GM21423 (cell line): ENCODE data around the gene FFAR4.

Experiments
- ATAC-seq: cut with Tn5 transposase; IDR thresholded peaks from one replicate; pipeline ENCODE4 v1.9.1; 2021; ENCODE audit warnings: mild to moderate bottlenecking, moderate library complexity; ENCODE audit not compliant: unreplicated experiment

The FFAR4 gene

DNA sequence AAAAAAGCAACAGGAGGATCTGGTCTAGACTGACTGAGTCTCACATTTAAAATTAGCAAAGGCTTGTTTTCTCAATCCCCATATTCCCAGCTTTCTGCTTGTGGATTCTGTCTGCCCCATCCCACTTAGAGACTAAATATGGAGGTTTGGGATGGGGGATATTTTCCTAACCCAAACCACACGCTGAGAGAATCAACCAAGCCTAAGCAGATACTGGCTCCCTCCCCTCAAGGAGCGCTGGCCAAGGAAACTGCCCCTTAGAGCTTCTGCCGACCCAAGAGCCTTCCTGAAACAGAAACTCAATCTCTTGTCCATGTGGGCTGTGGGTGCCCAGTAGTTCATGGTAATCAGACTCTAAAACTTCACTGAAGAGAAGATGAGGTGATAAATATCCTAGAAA is 3.9 kb downstream of the FFAR4 start:
- ATAC-seq: no peak

DNA sequence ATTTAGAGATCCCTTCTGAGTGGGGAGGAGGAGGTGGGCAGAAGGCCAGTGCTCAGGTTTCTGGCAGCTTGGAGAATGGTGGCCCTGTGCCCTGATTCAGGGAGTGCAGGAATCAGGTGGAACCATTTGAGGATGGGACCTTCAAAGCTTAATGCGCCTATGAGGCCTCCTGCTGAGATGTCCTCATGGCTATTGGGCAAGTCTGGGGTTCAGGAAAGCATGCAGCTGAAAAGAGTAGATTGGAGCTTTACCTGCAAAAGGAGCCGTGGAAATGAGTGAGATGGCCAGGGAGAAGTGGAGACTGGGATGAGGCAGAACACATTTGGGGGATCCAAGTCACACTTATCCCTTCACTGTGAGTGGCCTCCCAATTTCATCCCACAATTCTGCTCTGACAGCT is 6.1 kb downstream of the FFAR4 start:
- ATAC-seq: no peak

DNA sequence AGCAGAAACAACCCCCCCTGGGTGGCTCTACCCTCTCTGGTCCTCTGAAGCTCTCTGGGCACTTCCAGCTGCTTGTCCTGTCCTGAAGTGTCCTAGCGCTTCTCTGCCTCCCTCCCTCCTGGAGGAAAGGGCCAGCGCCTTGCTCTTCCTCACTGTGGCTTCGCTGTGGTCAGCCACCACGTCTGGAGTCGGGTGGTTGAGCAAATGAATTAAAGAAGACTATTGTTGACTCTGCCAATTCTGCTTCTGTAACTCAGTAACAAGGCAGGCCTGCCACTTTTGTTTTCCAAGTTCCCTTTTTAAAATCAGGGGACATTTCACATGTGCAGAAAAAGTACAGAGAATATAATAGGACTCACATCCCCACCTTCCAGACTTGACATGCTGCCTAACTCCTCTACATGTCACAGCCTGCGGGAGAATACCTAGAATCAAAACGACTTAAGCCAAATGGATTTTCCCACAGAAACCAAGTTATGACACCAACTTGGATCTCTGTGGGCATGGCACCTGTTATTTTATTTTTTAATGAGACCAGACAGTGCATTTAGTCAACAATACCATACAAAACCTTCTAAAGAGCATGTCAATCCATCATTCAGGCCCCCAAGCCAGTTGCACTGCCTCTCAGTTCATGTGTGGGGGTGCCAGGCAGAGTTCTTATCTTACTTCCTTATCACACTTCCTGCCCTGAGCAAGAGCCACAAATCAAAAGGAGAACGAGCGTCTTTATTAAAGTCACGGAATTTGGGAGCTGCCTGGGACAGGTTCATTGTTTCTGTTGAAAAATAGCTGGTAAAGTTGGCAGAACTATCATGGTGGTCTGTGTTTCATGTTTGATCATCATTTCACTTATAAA is 6.8 kb downstream of the FFAR4 start:
- ATAC-seq: no peak

DNA sequence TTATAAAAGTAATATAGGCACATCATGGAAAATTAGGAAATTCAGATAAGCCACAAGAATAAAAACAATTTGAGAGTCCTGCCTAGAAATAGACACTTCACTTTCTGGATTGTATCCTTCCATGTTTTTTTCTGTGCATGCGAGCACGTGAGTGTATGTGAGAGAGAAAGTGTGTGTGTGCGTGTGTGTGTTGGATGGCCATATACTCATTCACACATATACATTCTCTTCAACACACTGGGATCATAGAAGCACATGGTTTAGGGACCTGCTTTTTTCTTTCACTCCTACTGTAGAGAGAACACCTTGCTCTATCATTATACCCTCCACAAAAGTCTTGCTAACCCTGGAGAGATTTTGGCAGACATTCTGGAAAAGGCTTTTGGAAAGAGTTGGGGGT is 7.5 kb downstream of the FFAR4 start:
- no peak for ATAC-seq

DNA sequence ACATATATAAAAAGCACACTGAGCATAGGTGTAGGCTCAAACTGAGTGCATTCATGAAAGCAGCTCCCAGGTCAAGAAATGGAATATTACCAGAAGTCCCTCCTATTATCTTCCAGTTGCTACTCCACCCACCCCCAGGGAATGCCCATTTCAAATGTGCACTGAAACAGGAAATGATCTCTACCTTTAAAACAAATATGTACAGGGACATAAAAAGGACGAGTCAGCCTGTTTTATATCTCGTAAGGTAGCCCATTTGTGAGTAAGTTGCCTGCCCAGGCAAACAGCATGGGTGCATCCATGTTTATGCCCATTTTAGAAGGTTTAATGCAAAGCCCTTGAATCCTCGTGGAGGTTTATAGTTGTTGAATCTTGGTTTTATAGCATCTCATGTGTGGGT is 10.4 kb downstream of the FFAR4 start:
- no peak for ATAC-seq

DNA sequence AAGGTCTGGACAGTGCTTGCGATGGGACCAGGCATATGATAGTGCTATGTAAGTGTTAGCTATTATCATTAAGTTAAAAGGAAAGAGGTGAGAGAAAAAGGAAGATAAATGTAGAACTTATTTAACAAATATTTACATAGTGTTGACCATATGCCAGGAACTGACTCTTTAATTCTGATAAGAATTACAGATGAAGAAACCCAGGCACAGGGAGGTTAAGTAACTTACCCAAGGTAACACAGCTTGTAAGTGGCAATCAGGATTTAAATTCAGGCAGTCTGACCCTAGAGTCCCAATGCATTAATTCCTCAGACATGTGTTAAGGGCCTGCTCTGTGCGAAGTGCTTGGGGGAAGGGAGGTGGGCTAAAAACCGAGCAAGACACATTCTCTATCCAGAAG is 11.1 kb downstream of the FFAR4 start:
- ATAC-seq: no peak

DNA sequence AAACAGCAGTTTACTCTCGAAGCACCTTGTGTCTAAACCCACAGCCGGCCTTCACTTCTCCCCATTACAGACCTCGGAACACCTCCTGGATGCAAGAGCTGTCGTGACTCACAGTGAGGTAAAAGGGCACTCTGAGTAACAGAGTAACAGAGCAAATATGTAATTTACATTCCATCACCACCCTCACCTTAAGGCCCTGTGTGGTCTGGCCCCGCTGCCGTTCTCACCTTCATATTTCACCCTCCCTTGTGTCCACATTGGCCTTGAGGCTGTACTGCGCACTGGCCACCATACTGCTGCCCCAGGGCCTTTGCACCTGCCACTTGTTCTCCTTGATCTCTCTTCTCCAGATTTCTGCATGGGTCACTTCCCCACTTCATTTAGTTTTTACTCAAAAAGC is 12.6 kb downstream of the FFAR4 start:
- no peak for ATAC-seq

DNA sequence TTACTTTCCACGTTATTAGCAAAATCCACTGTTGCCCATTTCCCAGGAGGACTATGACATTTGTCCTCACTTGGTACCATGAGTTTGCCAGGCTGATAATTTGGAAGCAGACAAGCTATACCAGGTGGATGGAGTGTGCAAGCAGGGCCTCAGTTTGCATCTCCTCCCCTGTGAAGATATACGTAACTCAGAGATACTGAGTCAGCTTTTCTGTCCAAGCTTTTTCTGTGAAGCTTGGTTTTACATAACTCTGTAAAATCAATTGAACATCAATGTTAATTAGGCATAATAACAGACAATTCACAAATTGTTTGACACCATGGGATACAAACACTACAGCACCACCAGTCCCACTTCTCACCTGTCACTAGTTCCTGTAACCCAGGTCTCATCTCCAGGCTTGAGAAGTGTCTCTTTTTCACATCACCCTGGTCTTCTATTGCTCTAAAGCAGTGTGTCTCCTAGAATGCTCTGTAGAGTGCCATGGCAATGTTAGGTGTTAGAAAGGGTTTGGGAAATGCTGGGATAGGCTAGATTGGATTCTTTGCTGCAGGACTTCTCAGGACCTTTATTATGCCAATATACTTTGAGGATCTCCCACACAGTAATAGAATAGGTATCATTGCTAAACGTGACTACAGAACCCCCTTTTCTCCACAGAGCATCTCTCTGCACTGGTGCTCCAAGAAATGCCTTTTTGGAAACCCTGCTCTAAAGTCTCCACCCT is 13.7 kb downstream of the FFAR4 start:
- ATAC-seq: no peak

DNA sequence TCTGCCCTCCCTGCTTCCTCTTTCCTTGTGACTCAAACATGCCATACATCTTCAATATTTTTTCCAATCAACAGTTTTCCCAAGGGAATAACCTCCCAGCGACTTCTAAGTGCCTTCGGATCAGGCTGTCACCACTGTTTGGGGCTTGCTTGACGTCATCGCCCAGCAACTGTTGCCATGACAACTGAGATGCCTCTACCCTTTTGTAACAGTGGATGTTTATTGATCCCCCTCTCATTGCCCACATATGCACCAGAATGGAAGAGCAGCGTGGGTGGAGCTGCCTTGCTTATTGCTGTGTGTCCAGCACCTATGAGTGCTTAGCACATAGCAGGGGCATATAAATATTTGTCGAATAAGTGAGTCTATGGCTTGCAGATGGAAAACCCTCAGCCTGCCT is 14.4 kb downstream of the FFAR4 start:
- ATAC-seq: no peak

DNA sequence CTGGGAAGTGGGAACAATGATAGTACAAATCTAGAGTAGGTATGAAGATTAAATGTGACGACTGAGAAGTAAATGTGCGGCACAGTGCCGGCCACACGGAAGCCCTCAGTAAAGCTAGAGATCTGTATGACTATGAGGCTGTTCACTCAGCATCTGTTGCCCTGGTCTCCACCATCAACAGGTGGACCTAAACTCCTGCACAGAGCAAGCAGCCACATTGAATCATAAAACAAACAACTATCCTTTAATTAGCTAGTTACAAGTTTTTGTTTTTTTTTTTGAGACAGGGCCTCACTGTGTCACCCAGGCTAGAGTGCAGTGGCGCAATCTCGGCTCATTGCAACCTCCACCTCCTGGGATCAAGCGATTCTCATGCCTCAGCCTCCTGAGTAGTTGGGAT is 18.0 kb downstream of the FFAR4 start:
- no peak for ATAC-seq

DNA sequence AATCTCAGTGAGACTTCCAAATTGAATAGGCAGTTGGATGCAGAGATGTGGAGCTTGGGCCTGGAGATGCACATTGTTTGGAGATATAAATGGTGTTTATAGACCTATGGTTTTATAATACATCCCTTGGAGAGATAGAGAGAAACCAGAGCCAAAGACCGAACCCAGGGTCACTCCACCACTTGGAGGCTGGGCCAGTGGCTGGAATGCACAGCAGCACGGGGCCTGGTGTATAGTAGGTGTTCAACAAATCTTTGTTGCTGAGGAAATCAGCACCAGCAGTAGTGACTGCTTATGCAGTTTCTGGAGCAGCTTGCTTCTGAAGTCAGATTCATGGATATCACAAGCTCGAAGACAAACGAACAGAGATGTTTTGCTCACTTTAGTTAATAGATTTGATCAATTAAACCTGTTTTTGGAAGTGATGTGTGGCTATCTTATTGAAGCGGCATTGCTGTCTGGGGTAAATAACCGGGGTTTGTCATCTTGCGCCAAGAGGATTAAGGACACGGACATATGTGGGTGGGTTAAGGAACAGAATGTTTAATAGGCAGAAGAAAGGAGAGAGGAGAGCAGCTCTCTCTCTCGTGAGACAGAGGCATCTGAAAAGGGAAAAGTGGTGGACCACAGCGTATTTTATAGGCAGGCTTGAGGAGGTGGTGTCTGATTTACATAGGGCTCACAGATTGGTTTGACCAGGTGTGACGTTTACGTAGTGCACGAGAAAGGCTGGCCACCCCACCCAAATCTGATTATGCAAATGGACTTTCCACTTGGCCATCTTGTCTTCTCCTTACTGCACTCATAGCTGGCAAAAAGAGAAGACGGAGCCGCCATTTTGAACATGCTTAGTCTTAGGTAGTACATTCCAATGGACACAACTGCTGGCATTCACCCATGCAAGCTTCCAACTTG is 23.4 kb downstream of the FFAR4 start:
- no peak for ATAC-seq

DNA sequence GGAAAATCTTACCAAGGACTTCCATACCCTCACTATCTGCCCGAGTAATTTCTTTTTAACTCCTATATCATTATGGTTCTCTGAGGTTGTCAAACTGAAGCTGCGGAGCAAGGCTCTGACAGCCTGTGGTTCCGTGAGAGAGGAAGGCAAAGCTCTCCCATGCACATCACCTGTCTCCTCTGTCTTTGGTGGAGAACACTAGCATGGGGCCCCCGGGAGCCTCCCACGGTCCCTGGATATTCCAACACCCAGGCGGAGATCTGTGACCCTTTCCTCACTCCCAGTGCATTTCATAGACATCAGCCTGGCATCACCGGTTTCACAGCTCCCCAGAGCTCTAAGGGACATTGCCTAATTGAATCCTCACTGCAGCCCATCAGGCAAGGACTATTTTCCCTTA is 24.2 kb downstream of the FFAR4 start:
- no peak for ATAC-seq

DNA sequence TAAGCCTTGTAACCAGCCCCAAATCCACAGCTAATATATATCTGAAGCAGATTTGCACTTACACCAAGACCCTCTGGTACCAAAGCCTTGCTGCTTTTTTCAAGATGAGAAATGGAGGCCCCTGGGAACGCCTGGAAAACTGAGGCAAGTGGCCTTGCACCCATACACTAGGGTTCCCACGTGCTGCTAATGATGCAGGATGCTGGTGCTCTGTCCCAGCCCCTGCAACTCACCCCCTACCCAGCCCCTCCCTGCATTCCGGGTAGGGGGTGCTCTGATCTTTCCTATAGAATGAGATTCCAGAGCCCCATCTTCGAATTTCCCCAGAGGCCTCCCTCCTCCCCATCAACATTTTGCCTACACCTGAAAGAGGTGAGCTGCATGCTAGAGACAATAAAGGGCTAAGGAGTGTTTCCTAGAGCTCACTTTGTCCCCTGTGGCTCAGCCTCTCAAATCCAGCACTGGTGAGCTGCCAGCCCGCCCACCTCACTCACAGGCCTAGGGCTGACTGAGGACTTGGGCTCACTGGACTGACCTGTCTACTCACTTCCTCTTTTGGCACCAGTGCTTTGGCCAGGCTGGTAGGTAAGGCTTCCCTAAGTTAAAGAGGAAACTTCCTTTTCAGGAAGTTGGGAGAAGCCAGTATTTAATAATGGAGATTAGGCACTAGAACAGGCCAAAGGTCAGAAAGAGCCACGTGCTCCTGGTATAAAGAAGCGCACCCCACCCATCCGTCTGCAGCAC is 24.8 kb downstream of the FFAR4 start:
- no peak for ATAC-seq

DNA sequence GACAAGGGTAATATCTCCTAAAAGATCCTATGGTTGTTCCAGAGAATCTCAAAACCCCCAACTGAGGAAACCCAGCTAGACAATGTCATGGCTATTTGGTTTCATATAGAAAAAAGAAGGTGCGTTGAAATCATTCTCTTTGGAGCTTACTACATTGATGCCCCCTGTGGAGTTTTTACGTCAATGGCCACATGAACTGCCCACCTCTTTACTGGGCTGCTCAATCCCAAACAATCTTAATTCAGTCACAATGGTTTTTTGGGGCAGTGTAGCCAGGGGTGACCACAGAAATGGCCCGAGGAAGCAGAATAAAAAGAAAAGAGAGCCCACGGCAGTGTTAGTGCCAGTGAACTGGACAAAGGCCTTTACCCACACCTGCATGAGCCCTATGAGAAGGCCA is 26.8 kb downstream of the FFAR4 start:
- ATAC-seq: no peak

DNA sequence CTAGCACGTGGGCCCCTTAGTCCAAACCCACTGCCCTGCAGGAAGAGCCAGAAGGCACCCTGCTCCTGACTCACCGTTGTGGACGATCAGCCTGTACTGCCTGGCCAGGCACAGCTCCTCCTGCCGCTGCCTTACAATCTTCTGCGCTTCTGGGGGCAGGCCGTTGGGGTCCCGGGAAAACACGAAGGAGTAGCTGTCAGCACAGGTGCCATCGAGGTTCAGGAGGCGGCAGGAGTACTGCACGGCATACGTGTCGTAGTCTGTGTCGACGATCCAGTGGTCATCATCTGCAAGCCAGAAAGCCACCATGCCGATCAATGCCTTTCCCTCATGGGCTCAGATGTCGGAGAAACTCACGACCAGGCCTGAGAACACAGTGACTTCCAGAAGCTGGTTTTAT is 27.3 kb downstream of the FFAR4 start:
- no peak for ATAC-seq

DNA sequence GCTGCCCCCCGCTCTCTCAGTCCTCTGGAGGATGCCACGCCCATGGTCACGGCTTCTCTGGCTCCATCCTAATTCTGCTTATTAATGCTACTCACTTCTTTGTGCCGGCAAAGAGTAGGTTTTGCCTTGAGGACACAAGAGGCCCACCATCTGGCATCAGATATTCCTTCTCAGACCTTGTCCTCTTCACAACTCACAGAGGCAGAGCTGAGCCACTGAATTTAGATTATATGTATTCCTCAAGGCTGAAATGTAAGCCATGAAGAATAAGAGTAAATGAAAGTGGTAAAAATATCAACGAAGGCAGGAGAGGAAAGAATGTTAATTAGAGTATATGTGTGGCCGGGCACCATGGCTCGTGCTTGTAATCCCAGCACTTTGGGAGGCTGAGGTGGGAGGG is 28.1 kb downstream of the FFAR4 start:
- ATAC-seq: no peak

DNA sequence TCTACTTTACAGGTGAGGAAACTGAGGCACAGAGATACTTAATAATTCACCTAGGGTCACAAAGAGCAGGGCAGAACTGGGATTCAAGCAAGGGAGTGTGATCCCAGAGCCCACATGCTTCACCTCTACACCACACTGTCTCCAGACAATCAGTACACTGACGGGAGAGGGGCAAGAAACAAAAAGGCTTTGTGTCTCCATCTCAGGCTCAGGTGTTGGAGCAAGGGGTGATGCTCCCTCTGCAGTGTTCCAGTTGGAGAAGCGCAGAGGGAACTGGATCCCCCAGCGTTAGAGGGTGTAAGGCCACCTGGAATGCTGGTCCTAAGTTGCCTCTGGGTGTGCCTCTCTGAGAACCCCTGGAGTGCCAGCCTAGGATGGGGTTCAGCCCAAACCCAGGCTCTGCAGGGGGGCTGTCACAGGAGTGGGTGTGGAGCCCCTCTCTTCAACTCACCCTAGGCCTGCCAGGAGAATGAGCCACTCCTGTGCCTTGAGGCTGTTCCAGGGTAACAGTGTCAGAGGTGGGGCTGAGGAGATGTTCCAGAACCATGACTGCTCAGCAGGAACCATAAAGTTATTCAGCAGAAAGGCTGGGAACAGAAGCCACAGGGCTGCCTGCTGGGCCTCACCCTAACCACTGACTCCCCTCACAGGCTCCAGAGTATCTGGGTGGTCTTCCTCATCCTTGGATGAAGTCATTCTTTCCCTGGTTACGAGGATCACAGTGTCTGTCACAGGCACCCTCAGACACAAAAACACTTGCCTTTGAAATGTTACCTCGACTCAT is 29.1 kb downstream of the FFAR4 start:
- no peak for ATAC-seq

DNA sequence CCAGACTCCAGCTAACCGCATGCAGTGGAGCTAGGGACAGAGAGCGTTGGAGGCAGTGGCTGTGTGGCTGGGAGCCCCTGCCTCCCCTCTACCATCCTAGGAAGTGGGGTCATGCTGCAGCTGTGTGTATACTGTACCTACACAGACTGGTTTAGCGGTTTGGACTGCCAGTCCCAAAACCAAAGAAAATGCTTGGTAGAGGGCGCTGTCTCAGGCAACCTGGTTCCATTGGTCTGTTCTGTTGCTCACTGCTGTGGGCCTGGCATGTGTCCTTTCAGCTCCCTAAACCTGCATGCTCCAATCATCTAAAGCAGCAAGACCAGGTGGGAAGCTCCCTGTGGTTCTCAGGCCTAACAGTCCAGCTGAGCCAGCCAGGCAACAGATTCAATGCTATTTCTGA is 30.1 kb downstream of the FFAR4 start:
- no peak for ATAC-seq

DNA sequence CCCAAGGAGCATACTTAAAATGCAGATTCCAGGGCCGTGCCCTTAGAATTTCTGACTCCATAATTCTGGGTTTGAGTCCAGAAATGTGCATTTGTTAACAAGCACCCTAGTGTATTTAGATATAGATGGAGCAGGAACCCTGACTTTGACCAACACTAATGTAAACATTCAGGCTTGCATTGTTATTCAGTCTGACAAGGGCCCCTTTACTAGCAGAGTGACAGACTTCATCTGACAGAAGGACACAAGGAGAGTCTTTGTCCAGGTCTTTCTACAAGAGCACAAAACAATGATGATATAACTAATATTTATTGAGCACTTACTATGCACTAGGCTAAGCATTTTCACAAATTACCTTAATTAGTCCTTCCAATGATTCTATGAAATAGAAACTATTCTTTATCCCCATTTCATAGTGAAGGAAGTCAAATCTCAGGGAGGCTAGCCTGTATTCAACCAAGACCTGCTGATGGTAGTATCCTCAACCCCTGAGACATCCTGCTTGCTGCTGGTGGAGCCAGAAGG is 30.7 kb downstream of the FFAR4 start:
- ATAC-seq: no peak

DNA sequence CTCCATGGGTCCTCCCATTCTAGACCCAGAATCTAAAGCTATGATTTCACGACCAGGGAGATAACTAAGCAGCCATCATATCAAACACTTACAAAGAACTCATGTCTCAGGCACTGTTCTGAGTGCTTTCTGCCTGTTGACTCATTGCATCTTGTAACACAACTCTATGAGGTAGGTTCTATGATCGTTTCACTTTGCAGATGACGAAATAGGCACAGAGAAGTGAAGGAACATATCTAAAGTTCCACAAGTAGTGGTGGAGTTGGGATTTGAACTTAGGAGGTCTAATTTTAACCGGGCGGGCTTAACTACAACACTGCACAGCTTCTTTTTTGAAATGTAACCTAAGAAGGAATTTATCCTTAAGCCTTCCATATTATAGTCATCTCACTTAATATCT is 31.7 kb downstream of the FFAR4 start:
- ATAC-seq: no peak
